Stimulated activated CD4-positive, alpha-beta T cell treated with anti-CD3 and anti-CD28 coated beads, Interleukin-4, amount 100 ng/mL, for 1 hour (primary cell): ENCODE data around the gene KRTAP10-8.
"Not testable (repeated sequence)": the region's sequence is repeated elsewhere in the genome, so short reads cannot be mapped to it uniquely, and the experiment has no call there.

ENCODE experiments used
- DNase-seq: peaks from one replicate; pipeline ENCODE4 v3.0.0-alpha.2; 2020

Gene KRTAP10-8

DNA sequence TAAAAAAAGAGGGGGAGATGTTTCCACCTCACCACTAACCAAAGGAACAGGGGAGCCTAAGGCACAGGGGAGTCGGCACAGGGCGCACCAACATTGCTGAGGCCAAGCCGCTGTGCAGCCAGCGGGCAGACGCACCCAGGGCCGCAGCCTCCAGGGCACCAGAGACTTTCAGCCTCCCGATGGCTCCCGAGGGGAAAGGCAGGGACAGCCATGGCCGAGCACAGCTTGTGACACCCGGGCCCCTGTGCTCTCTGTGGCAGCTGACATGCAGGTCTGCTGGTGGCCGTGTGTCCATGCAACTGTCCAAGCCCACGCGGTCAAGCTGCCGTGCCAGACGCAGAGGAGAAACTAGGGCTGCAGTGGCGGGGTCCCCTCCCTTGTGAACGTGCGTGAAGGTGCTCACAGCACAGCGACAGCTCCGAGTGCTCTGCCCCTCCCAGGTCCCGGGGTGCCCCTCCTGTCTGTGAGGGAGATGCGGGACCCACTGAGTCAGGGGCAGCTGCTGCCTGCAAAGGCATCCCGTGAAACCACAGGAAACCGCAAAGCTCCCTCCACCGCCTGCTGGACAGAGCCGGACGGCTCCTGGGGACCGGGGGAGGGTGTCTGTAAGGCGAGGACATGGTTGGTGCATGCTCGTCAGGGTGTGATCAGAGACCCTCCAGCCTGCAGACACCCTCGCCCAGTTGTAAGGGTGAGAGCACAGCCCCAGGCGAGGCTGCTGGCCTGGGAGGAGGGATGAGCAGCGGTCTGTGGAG lies 36.9 kb downstream of the KRTAP10-8 start:
- DNase-seq: no peak

DNA sequence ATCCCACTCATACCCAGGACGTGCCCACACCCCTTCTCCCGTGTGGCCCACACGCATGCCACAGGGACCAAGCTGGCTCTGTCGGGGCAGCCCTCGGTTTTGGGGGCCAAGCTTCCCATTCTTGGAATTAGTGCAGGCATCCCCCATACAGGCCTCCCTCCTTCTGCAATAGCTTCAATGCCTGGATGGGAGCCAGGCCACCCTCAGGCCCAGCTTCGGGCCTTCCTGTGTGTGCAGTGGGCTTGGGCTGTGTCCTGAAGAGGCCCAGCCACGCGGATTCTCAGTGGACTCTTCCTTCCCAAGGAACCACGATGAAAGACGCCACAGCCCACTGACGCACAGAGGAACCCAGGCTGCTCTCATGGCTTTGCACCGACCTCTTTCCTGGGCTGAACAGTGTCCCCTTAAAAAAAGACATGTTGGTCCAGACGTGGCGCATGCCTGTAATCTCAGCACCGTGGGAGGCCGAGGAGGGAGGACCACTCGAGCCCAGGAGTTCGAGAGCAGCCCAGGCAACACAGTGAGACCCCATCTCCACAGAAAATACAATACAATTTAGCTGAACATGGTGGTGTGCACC lies 37.7 kb downstream of the KRTAP10-8 start:
- DNase-seq: no peak

DNA sequence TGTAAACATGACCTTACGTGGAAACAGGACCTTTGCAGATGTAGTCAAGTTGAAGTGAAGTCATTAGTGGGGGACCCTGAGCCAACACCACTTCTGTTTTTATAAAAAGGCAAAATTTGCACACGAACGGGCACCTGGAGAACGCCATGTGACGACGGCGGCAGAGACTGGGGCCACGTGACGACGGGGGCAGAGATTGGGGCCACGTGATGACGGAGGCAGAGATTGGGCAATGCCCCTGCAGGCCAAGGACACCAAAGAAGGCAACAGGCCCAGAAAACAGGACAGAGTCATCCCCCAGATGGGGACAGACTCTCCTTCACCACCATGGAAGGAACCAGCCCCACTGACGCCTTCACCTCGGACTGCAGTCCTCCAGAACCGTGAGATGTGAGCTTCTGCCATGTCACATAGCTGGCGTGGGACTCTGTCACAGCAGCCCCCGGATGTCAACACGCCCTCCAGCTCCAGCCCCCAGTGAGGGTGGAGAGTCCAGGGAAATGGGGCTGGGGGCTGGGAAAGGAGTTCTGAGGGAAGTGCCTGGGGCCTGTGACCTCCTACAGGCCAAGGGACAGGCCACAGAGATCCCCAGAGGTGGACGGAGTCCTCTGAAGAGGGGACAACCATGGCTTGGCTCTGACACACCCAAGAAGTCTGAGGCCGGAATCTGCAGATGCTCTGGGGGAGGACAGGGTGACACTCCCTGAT lies 38.5 kb downstream of the KRTAP10-8 start:
- no peak for DNase-seq

DNA sequence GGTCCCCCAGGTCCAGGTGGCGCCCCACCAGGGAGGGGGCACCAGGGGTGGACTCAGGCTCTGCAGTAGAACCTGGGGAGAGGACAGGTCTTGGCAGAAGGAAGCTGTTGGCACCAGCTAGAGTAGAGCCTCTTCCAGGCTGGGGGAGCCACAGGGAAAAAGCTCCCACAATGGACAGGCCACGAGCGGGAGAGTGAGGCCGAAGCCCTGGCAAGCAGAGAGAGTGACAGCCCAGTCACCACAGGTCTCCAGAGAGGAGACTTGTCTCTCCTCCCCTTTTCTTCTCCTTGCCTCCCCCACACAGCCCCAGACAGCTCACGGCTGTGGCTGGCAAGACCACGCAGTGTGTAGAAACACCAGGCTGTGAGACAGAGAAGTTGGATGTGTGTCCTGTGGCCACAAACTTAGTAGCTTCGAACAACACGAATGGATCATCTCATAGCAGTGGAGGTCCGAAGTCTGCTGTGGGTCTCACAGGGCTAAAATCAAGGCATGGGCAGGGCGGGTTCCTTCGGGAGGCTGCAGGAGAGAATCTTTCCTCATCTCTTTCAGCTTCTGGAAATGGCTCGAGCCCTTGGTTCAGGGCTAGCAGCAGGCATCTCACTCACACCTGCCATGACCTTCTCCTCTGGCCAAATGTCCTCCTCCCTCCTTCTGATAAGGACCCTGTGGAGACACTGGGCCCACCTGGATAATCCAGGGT lies 39.2 kb downstream of the KRTAP10-8 start:
- no peak for DNase-seq

DNA sequence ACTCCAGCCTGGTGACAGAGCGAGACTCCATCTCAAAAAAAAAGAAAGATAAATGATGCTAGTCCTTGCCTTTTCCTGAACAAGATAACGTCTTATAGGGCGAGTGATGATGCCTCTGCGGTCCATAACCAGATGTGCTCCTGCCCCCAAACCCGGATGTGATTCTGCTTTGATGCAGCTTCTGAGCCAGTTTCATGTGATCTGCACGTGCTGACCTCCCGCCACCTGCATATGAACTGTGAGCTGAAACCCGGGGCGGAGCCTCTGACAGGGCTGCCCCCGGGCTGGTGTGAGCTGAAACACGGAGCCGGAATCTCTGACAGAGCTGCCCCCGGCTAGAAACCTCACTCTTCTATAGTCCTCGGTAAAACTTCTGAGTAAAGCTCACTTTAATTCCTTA lies 41.2 kb downstream of the KRTAP10-8 start:
- no peak for DNase-seq

DNA sequence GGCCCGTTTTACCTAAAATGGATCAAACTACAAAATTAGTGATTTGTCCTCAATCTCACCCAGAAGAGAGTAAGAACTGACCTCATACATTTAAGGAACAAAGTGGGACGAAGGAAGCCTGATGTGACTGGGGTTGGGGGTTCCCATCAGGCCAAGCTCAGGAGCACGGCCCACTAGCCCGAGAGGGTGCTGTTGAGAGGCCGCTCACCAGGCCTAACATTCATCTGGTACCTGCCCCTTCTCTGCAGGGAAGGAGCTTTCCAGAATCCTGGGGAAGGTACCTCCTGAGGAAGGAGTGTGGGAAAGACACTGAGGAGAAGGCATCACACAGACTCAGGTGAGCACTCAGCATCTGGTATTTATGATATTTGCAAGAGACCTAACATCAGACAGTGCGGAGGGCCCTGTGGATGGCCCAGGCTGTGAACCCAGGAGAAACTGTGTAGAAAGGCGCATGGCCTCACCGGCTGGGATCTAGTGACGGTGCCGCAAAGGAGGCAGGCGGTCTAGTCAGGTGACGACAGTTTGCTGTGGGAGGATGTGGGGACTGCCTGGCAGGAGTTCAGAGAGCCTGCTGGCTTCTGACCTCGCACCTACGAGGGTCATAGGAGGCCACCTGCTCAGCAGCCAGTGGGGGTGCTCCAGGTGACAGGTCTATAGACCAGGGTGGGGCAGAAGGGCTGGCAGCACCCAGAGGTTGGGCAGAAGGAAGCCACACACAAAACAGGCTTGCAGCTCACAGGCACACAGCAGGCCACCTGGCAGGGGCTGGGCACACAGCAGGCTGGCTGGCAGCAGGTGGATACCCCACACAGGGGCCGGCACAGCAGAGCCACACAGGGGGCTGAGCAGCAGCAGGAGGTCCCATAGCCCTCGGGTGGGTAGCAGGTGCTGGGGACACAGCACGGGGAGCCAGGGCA lies 42.0 kb downstream of the KRTAP10-8 start:
- DNase-seq: no peak

DNA sequence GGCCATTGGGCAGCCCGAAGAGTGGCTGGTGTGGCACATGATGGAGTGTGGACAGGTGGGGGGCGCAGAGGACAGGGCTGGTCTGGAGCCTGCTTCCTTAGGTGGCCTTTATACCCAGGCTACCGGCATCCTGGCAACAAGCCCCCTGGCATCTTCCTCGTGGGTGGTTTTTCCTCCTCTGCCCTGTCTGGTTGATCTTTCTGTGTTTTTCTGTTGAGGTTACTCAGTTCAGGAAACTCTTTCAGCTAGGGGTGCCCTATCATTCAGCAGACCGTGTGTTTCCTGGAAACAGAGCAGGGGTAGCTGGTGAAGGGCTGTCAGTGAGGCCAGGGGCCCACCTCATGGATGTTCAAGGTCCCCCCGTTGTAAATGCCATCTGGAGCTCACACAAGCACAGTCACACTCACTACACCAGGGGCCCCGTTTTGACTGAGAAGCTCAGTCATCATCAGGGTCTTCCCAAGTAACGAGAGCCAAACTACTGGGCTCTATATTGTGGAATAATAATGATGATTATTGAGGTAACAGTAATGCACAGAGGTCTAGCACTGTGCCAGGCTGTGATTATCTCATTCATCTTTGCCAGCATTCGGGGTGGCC lies 42.8 kb downstream of the KRTAP10-8 start, which contains the start of gene KRTAP12-4:
Gene KRTAP12-4, minus strand, starts transcription at position 84 of the 600 bp plus-strand sequence. Its CDS starts 45 bp downstream, at position 39.
- DNase-seq: no peak

DNA sequence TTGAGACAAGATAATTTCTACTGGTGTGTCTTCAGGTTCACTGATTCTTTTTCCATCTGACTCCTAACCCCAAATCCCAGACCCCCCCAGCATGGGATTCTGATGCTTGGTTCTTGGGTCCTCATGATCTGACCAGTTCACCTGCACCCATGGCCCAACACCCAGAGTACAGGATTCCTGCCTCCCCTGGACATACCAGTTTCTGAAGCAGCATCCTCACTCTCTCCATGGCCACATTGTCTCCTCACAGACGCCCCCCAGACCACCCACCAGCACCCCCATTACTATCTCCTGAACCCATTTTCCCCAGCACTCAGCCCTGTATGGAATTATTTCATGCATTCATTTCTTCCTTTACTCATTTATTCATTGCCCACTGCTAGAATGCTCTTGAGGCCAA lies 45.0 kb downstream of the KRTAP10-8 start:
- DNase-seq: no peak

DNA sequence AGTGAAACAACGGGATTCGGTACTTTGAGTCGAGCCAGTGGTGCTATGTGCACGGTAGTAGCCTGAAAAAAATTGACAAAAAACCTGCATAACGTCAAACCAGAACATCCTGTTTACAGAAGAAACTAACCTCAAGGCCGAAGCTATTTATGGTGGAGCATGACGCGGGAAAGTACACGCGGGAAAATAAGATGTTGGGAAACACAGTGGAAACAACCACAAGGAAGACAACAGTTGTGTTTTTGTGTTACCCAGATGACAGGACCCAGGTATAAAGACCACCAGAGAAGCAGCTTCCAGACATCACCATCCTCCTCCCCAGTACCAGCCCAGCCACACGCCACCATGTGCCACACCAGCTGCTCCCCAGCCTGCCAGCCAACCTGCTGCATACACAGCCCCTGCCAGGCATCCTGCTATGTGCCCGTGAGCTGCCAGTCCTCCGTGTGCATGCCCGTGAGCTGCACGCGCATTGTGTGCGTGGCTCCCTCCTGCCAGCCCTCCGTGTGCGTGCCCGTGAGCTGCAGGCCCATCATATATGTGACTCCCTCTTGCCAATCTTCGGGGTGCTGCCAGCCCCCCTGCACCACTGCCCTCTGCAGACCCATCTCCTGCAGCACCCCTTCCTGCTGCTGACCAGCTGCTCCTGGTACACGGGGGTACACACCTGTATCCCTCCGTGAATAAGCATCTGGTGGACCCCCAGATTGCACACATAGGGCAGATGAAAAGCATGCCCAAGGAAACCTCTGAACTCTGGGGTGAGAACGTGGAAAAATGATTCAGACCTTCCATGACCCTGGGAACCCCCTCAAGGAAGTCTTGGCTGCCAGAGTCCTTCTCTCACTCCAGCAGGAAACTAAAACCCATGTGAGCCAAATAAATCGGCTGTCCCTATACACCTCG lies 46.0 kb downstream of the KRTAP10-8 start, which contains the start of gene KRTAP12-3:
Gene KRTAP12-3, plus strand, starts transcription at position 298 of the 906 bp plus-strand sequence. Its CDS starts 48 bp downstream, at position 346.
- DNase-seq: no peak

DNA sequence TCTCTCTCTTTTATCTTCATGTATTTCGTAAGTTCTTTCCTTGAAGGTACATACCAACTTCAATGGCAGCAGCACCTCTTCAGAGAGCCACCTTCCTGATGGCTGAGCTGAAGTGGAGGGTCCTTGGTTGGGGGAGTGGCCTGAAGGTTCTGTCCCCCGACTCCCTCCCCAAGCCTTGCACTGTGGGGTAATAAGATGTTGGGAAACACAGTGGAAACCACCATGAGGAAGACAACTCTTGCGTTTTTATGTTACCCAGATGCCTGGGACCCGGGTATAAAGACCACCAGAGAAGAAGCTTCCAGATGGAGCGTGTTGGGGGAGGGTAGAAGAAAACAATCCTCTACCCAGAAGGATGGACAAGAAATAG lies 46.6 kb downstream of the KRTAP10-8 start:
- no peak for DNase-seq

DNA sequence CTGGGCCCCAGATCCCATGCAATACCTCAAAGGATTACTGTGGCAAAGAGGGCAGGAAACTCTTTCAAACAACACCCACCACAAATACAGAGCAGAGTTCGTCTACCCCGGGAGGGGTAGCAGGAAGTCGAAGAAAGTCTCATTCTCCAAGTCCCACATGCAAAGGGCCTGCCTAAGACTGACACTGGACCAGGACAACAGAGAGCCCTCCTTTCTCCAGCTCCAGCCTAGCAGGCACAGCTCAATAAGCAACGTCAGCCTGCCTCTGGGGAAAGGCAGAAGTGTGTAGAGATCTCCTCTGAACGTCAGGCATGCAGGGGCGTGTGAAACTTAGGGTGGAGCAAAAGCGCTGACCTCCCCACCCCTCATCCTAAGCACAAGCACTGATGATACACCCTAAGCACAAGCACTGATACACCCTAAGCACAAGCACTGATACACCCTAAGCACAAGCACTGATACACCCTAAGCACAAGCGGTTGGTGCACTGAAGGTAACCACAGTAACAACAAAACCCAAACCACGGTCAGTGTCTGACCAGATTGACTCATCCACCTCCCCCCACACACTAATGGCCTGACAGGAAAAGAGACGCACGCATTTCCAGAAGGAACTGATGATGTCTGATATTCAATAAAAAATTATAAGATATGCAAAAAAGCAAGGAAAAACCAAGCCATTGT lies 47.2 kb downstream of the KRTAP10-8 start:
- DNase-seq: no peak

DNA sequence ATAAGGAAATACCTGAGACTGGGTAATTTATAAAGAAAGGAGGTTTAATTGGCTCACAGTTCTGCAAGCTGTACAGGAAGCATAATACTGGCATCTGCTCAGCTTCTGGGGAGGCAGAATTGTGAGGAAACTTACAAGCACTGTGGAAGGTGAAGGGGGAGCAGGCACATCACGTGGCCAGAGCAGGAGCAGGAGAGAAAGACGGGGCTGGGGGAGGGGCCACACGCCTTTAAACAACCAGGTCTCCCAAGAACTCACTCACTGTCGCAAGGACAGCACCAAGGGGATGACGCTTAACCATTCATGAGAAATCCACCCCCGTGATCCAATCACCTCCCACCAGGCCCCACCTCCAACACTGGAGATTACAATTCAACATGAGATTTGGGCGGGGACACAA lies 49.7 kb downstream of the KRTAP10-8 start:
- DNase-seq: not testable (repeated sequence)
